T47D (cell line): Measurements from ENCODE around the gene CUL9.

Source experiments
- DNase-seq, 2 experiments: peaks; one replicate each; pipeline versions ENCODE4 v3.0.0 to v3.0.0-alpha.2; 2011 to 2012; ENCODE audit warnings: low read depth in 1 of 2, low spot score in 1 of 2
- JUND ChIP-seq: IDR thresholded peaks from 2 replicates; pipeline ENCODE4 v1.6.1; 2012; ENCODE audit warnings: low read depth
- in situ Hi-C: cut with HindIII; loops from 2 replicates; pipeline ENCODE4 v1.10.0; 2016; ENCODE audit warnings: low sequenced_read_pairs, low pct_unique_long_range_greater_than_20kb

The CUL9 gene

DNA sequence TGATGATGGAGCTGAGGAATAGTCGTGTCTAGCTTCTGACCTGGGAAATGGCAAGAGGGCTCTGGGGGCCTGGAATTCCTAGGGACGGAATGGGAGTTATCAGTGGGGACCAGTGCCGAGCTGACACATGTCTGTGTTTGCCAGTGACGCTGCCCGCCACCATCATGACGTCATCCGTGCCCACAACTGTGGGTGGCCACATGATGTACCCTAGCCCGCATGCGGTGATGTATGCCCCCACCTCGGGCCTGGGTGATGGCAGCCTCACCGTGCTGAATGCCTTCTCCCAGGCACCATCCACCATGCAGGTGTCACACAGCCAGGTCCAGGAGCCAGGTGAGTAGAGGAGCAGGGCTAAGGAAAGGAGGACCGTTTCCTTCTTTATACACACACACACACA lies 3.8 kb upstream of the CUL9 start:
- no peak for DNase-seq
- in situ Hi-C loops: no loop called here

GRCh38 chr6:43178951-43179830 lies 2.8 kb upstream of the CUL9 start:
- DNase-seq: no peak
- TF ChIP-seq JUND: no peak
- in situ Hi-C loops: no loop called here

More for the DNA sequence above, 3.8 kb upstream of the CUL9 start:
- no peak for TF ChIP-seq JUND

GRCh38 chr6:43180058-43180457 lies 1.9 kb upstream of the CUL9 start:
- no peak for DNase-seq
- in situ Hi-C loops: no loop called here
- no peak for TF ChIP-seq JUND

- TF ChIP-seq JUND: no peak
- no peak for DNase-seq
- in situ Hi-C loops: no loop called here
Measured at GRCh38 chr6:43180985-43181384, 1.0 kb upstream of the CUL9 start.

DNA sequence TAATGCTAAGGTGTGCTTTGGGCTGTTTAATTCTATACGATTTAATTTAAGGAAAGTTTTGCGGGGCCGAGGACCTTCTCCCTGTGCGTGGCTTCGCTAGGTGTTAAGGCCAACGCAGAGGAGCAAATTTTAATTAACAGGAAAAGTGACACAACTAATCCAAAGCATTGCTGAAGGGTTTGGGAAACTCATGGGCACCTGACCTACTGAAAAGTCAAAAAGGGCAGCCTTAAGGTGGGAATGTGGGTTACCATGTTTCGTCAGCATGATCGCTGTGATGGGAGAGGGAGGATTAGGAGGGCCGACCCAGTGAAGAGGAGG lies 415 bp upstream of the CUL9 start:
- TF ChIP-seq JUND: no peak
- DNase-seq: no peak
- in situ Hi-C loops: no loop called here

- in situ Hi-C loops: no loop called here
- no peak for DNase-seq
- TF ChIP-seq JUND: no peak
Measured at GRCh38 chr6:43183441-43183840, 1.4 kb downstream of the CUL9 start.

- no peak for DNase-seq
- TF ChIP-seq JUND: no peak
- in situ Hi-C loops: no loop called here
Measured at GRCh38 chr6:43184268-43184985, 2.4 kb downstream of the CUL9 start.

DNA sequence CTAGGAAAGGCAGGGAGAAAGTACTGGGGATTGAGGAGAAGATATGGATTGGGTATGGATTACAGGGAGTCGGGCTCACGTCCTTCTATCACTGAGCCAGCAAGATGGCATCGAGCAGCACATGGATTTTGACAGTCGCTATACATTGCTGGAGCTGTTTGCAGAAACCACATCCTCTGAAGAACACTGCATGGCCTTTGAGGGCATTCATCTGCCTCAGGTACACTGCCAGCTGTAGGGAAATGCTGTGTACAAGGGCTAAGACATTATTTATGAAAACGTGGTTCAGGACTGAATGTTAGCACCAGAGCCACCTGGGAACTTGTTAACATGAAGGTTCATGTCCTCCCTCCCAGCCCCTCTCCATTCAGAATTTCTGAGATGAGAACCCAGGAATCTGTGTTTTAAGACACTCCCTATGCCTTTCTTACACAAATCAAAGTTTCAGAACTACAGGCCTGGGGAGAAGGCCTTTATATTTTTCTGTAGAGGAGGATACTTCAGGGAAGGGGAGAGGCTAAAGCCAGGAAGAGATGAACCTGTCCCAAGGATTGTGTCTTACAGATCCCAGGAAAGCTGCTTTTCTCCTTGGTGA lies 3.5 kb downstream of the CUL9 start:
- no peak for TF ChIP-seq JUND
- in situ Hi-C loops: no loop called here
- DNase-seq: no peak

GRCh38 chr6:43186019-43186418 lies 4.0 kb downstream of the CUL9 start:
- DNase-seq: no peak
- in situ Hi-C loops: no loop called here
- no peak for TF ChIP-seq JUND

GRCh38 chr6:43186706-43187105 lies 4.7 kb downstream of the CUL9 start:
- no peak for DNase-seq
- in situ Hi-C loops: no loop called here
- no peak for TF ChIP-seq JUND

DNA sequence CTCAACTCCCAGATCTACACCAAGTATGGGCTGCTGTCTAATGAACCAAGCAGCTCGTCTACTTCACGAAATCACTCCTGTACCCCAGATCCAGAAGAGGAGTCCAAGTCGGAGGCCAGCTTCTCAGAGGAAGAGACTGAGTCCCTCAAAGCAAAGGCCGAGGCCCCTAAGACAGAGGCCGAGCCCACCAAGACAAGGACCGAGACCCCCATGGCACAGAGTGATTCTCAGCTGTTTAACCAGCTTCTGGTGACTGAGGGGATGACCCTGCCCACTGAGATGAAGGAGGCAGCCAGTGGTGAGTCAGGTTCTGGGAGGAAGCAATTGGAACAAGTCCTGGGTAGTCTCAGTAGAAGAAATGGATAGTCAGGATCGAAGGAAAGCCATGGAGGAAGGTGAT lies 5.8 kb downstream of the CUL9 start:
- DNase-seq: no peak
- in situ Hi-C loops: no loop called here
- no peak for TF ChIP-seq JUND

DNA sequence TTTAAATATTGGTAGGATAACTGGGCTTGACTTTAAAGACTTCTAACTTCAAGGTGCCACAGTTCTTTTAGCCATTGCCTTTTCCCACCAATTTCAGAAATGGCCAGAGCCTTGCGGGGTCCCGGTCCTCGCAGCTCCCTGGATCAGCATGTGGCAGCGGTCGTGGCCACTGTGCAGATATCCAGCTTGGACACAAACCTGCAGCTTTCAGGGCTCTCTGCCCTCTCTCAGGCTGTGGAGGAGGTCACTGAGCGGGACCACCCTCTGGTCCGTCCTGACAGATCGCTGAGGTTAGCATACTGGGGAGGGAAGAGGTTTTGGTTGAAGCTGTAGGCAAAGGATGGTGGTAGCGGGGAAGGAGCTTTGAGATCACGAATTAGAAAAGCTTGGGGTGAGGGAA lies 6.4 kb downstream of the CUL9 start:
- TF ChIP-seq JUND: no peak
- in situ Hi-C loops: no loop called here

GRCh38 chr6:43189776-43190304 lies 7.8 kb downstream of the CUL9 start:
- TF ChIP-seq JUND: no peak
- DNase-seq: no peak
- in situ Hi-C loops: no loop called here

More for the DNA sequence above, 6.4 kb downstream of the CUL9 start:
- no peak for DNase-seq
